Measurements from ENCODE around the gene GDA.

DNA sequence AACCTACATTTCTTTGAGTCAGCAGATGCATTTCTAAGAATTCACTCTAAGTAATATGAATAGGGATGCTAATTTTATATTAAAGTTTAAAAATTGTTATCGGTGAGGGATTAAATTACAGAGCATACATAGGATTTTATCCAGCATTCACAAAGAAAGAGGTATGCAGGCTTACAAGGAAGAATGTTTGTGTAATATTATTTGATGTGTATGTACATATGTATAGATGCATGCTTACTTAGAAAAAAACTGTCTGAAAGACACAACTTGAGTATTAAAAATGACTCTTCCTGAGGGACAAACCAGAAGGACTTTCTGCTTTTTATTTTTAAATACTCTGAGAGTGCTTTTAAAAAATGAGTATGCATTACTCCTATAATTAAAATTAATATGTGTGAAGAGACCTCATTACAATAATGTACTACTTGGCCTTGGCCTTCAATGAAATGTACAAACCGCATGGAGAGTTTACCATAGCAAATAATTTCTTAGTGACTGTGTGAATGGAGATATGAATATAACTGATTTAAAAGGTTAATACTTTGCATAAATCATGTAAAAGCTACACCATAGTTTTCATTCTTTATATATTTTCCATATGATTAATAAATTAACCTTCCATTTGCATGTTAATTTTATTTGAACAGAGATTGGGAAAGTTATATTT is 77.0 kb downstream of the GDA start:
- TF ChIP-seq, protein P1, sequence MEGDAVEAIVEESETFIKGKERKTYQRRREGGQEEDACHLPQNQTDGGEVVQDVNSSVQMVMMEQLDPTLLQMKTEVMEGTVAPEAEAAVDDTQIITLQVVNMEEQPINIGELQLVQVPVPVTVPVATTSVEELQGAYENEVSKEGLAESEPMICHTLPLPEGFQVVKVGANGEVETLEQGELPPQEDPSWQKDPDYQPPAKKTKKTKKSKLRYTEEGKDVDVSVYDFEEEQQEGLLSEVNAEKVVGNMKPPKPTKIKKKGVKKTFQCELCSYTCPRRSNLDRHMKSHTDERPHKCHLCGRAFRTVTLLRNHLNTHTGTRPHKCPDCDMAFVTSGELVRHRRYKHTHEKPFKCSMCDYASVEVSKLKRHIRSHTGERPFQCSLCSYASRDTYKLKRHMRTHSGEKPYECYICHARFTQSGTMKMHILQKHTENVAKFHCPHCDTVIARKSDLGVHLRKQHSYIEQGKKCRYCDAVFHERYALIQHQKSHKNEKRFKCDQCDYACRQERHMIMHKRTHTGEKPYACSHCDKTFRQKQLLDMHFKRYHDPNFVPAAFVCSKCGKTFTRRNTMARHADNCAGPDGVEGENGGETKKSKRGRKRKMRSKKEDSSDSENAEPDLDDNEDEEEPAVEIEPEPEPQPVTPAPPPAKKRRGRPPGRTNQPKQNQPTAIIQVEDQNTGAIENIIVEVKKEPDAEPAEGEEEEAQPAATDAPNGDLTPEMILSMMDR (IDR thresholded peaks at IDR 0.05 in 2 of 3, conservative IDR thresholded peaks at IDR 0.05 in 1 of 3; ENCODE audit: borderline replicate concordance in 1 of 3, insufficient read depth in 1 of 3, low read depth in 2 of 3, low read length in 2 of 3): no peak
- TF ChIP-seq EZH2phosphoT487 (IDR thresholded peaks at IDR 0.05; ENCODE audit: borderline replicate concordance): no peak
- TF ChIP-seq ZFX (IDR thresholded peaks at IDR 0.05): no peak
- no peak for TF ChIP-seq YY1 (IDR thresholded peaks at IDR 0.05; ENCODE audit: extremely low read depth, insufficient replicate concordance, low read depth, low read length)
- no peak for TF ChIP-seq RAD21 (IDR thresholded peaks at IDR 0.05; ENCODE audit: low read depth)
- TF ChIP-seq SP1 (IDR thresholded peaks at IDR 0.05; ENCODE audit: low read depth): no peak
- TF ChIP-seq POLR2AphosphoS5 (IDR thresholded peaks at IDR 0.05; ENCODE audit: low read depth, low read length): no peak
- no peak for TF ChIP-seq ZNF274 (IDR thresholded peaks at IDR 0.05; ENCODE audit: low read depth, low read length)
- TF ChIP-seq, protein P2, sequence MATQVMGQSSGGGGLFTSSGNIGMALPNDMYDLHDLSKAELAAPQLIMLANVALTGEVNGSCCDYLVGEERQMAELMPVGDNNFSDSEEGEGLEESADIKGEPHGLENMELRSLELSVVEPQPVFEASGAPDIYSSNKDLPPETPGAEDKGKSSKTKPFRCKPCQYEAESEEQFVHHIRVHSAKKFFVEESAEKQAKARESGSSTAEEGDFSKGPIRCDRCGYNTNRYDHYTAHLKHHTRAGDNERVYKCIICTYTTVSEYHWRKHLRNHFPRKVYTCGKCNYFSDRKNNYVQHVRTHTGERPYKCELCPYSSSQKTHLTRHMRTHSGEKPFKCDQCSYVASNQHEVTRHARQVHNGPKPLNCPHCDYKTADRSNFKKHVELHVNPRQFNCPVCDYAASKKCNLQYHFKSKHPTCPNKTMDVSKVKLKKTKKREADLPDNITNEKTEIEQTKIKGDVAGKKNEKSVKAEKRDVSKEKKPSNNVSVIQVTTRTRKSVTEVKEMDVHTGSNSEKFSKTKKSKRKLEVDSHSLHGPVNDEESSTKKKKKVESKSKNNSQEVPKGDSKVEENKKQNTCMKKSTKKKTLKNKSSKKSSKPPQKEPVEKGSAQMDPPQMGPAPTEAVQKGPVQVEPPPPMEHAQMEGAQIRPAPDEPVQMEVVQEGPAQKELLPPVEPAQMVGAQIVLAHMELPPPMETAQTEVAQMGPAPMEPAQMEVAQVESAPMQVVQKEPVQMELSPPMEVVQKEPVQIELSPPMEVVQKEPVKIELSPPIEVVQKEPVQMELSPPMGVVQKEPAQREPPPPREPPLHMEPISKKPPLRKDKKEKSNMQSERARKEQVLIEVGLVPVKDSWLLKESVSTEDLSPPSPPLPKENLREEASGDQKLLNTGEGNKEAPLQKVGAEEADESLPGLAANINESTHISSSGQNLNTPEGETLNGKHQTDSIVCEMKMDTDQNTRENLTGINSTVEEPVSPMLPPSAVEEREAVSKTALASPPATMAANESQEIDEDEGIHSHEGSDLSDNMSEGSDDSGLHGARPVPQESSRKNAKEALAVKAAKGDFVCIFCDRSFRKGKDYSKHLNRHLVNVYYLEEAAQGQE (IDR thresholded peaks at IDR 0.05; ENCODE audit: low read depth): no peak
- no peak for TF ChIP-seq POLR2A (IDR thresholded peaks at IDR 0.05; ENCODE audit: borderline replicate concordance, extremely low read depth, insufficient read depth, insufficient read length)
- TF ChIP-seq TCF7L2 (IDR thresholded peaks at IDR 0.05; ENCODE audit: borderline replicate concordance, extremely low read depth, insufficient read depth, insufficient read length): no peak
